ENCODE data around the gene TMEM179. TPM values are rescaled to one million over a fixed set of nuclear protein-coding genes. Genes with fewer than 3 reads are reported as not detected.

The TMEM179 gene
- total and polyA plus RNA-seq, 2 donors (not counting 1 experiment from before 2014, with no cell fraction given), result not detected

DNA sequence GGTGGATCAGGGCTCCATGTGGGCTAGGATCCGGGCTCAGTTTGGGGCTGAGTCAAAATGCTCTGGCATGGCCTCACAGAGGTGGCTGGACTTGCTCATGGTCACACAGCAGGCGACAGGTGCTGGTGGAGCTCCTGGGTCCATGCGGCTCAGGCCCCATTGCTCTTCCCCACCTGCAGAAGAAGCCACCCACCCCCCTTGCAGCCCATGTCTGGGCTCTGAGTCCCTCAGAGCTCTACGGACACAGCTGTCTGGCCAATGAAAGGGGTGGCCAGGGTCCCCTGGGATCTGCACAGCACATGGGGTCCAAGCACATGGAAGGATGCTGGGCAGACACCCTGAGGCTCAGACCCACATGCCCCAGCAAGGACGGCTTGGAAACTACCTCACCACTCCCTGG, 42.0 kb downstream of the TMEM179 start:
- Mint-ChIP-seq H3K4me1 (peaks cover 7% of the 10 kb centered on the region), H3K27me3 (peaks cover 26% of the 10 kb centered on the region), H3K27ac (no peak overlapping the region), H3K4me3 (no peak overlapping the region), H3K9me3 (ENCODE audit: insufficient read depth) (no peaks in the 10 kb centered on the region)
- CTCF ChIA-PET, result interaction anchor here (1.2 kb wide), 1 partner anchor 485 kb away, joined by 5 read pairs; no protein-coding TSS in a partner anchor
- H3K9me3 ChIP-seq (ENCODE audit: control extremely low read depth in 1 of 3, control insufficient read depth in 2 of 3, insufficient read depth in 1 of 3, low read length in 2 of 3), result peaks cover 0 to 7% (median 0%) of the 10 kb centered on the region in 3 donors
- H4K20me1 ChIP-seq (ENCODE audit: control insufficient read depth, insufficient read depth, low read length, poor library complexity, severe bottlenecking), result no peaks in the 10 kb centered on the region
- no peak overlapping the region for H3K4me2 ChIP-seq (replicated peaks; ENCODE audit: low read depth, low read length, poor library complexity, severe bottlenecking)
- 84% methylated on average over 4 of the region's 5 CpGs for WGBS (ENCODE audit: insufficient coverage)
- no peak overlapping the region for H3K9ac ChIP-seq (ENCODE audit: low read length)
- no peak for DNase-seq
- H2AFZ ChIP-seq (ENCODE audit: insufficient read depth, low read depth, low read length, poor library complexity, severe bottlenecking), result no peak overlapping the region
- H3K27me3 ChIP-seq (replicated peaks in 1 of 4; ENCODE audit: control extremely low read depth in 1 of 4, control insufficient read depth in 3 of 4, insufficient read depth in 4 of 4, low read length in 3 of 4), result peaks cover 0 to 32% (median 10%) of the 10 kb centered on the region in 4 experiments
- no peak overlapping the region for H3K27ac ChIP-seq (ENCODE audit: low read length in 2 of 2)
- intact Hi-C loops (cut with micrococcal nuclease), result no loop called here
- no peaks in the 10 kb centered on the region for H3K36me3 ChIP-seq (replicated peaks in 1 of 2; ENCODE audit: control extremely low read depth in 1 of 2, control insufficient read depth in 1 of 2, extremely low read depth in 1 of 2, insufficient read depth in 2 of 2, low read length in 1 of 2)
- no peaks in the 10 kb centered on the region for H3K79me2 ChIP-seq (ENCODE audit: control insufficient read depth, insufficient read depth, low read length)
- TF ChIP-seq CTCF (IDR thresholded peaks at IDR 0.05), result no peak
- TF ChIP-seq EZH2 (IDR thresholded peaks at IDR 0.05; ENCODE audit: borderline replicate concordance, insufficient read depth, low read depth, low read length, poor library complexity, severe bottlenecking), result no peak
- POLR2A ChIA-PET, result no interaction called here
- peaks cover 11 to 12% of the 10 kb centered on the region in 2 donors for H3K4me1 ChIP-seq (ENCODE audit: control insufficient read depth in 2 of 2, insufficient read depth in 2 of 2, low read length in 2 of 2)
- no peak overlapping the region for H3K4me3 ChIP-seq (ENCODE audit: control extremely low read depth in 1 of 5, extremely low read depth in 1 of 5, insufficient read depth in 1 of 5, low read depth in 2 of 5, low read length in 4 of 5)
- ATAC-seq (ENCODE audit: low read depth), result no peak

- Mint-ChIP-seq H3K4me3 (no peak overlapping the region), H3K4me1 (peaks cover 7% of the 10 kb centered on the region), H3K9me3 (ENCODE audit: insufficient read depth) (no peaks in the 10 kb centered on the region), H3K27ac (no peak overlapping the region), H3K27me3 (peaks cover 24% of the 10 kb centered on the region)
- Histone ChIP-seq H2AFZ (ENCODE audit: insufficient read depth, low read depth, low read length, poor library complexity, severe bottlenecking) (no peak overlapping the region), H4K20me1 (ENCODE audit: control insufficient read depth, insufficient read depth, low read length, poor library complexity, severe bottlenecking) (no peaks in the 10 kb centered on the region), H3K36me3 (replicated peaks in 1 of 2; ENCODE audit: control extremely low read depth in 1 of 2, control insufficient read depth in 1 of 2, extremely low read depth in 1 of 2, insufficient read depth in 2 of 2, low read length in 1 of 2) (no peaks in the 10 kb centered on the region), H3K4me2 (replicated peaks; ENCODE audit: low read depth, low read length, poor library complexity, severe bottlenecking) (no peak overlapping the region), H3K79me2 (ENCODE audit: control insufficient read depth, insufficient read depth, low read length) (no peaks in the 10 kb centered on the region), H3K9me3 (ENCODE audit: control extremely low read depth in 1 of 3, control insufficient read depth in 2 of 3, insufficient read depth in 1 of 3, low read length in 2 of 3) (peaks cover 0 to 7% (median 0%) of the 10 kb centered on the region in 3 donors), H3K9ac (ENCODE audit: low read length) (no peak overlapping the region), H3K27me3 (replicated peaks in 1 of 4; ENCODE audit: control extremely low read depth in 1 of 4, control insufficient read depth in 3 of 4, insufficient read depth in 4 of 4, low read length in 3 of 4) (peaks cover 0 to 32% (median 10%) of the 10 kb centered on the region in 4 experiments), H3K4me1 (ENCODE audit: control insufficient read depth in 2 of 2, insufficient read depth in 2 of 2, low read length in 2 of 2) (peaks cover 11 to 12% of the 10 kb centered on the region in 2 donors), H3K4me3 (ENCODE audit: control extremely low read depth in 1 of 5, extremely low read depth in 1 of 5, insufficient read depth in 1 of 5, low read depth in 2 of 5, low read length in 4 of 5) (no peak overlapping the region), H3K27ac (ENCODE audit: low read length in 2 of 2) (no peak overlapping the region)
- POLR2A ChIA-PET, result no interaction called here
- 65% methylated on average over 20 of the region's 23 CpGs for WGBS (ENCODE audit: insufficient coverage)
- DNase-seq (no peak), ATAC-seq (ENCODE audit: low read depth) (no peak)
- intact Hi-C loops (cut with micrococcal nuclease), result no loop called here
- CTCF ChIA-PET, result interaction anchor here (1.2 kb wide), 1 partner anchor 484 kb away, joined by 5 read pairs; no protein-coding TSS in a partner anchor
- TF ChIP-seq EZH2 (IDR thresholded peaks at IDR 0.05; ENCODE audit: borderline replicate concordance, insufficient read depth, low read depth, low read length, poor library complexity, severe bottlenecking) (no peak), CTCF (IDR thresholded peaks at IDR 0.05) (no peak)
Observed at GRCh38 chr14:104561632-104562495, 42.7 kb downstream of the TMEM179 start.

Measured in B cell (primary cell).